Heart left ventricle (tissue), 16 donors: ENCODE measurements around the gene HSF4. TPM values are rescaled to one million over a fixed set of nuclear protein-coding genes. Genes with fewer than 3 reads are reported as not detected.

Experiments used
- ATAC-seq, 4 donors: fragments of 200-7000 bp; cut with Tn5 transposase; one replicate each; pipeline ENCODE4 v1.9.1; 2020 to 2022; ENCODE audit warnings: moderate library complexity in 4 of 4, mild to moderate bottlenecking in 3 of 4, moderate number of reproducible peaks in 1 of 4
- DNase-seq, 5 donors: peaks; one replicate each; pipeline ENCODE4 v3.0.0-alpha.2; 2020
- H3K27ac ChIP-seq, 12 donors: fragments of 200-600 bp; sonication (generic) in 4 of 12; one replicate each; pipeline versions ENCODE4 v1.5.0 to v1.8.0; 2016 to 2022; ENCODE audit warnings: mild to moderate bottlenecking in 2 of 12
- H3K27me3 ChIP-seq, 9 donors: fragments of 200-600 bp; sonication (generic) in 2 of 9; one replicate each; pipeline versions ENCODE4 v1.5.1 to v1.8.0; 2016 to 2022; ENCODE audit warnings: mild to moderate bottlenecking in 3 of 9
- H3K36me3 ChIP-seq, 9 donors: fragments of 200-600 bp; sonication (generic) in 2 of 9; one replicate each; pipeline versions ENCODE4 v1.5.0 to v1.8.0; 2018 to 2022; ENCODE audit warnings: mild to moderate bottlenecking in 2 of 9
- H3K4me1 ChIP-seq, 12 donors: fragments of 200-600 bp; sonication (generic) in 4 of 12; one replicate each; pipeline versions ENCODE4 v1.5.0 to v1.8.0; 2016 to 2022; ENCODE audit warnings: mild to moderate bottlenecking in 3 of 12
- H3K4me3 ChIP-seq, 12 donors: fragments of 200-600 bp; sonication (generic) in 4 of 12; one replicate each; pipeline versions ENCODE4 v1.5.0 to v1.8.0; 2017 to 2022; ENCODE audit warnings: mild to moderate bottlenecking in 9 of 12, moderate library complexity in 4 of 12
- H3K9me3 ChIP-seq, 12 donors: fragments of 200-600 bp; sonication (generic) in 4 of 12; one replicate each; pipeline versions ENCODE4 v1.5.0 to v1.8.0; 2016 to 2022; ENCODE audit warnings: mild to moderate bottlenecking in 1 of 12
- CTCF ChIP-seq, 12 donors: fragments of 200-600 bp; sonication (generic) in 4 of 12; IDR thresholded peaks; one replicate each; pipeline versions ENCODE4 v1.5.0 to v1.8.0; 2018 to 2022; ENCODE audit warnings: antibody characterized with exemption in 12 of 12, mild to moderate bottlenecking in 5 of 12
- POLR2A ChIP-seq, 2 donors: fragments of 450-650 bp; IDR thresholded peaks; one replicate each; pipeline ENCODE4 v1.6.1; 2017; ENCODE audit warnings: antibody characterized with exemption in 2 of 2, mild to moderate bottlenecking in 2 of 2, moderate library complexity in 2 of 2
- WGBS, 4 donors: extraction: QIAGEN DNeasy Blood & Tissue Kit in 2 of 4; methylation state at CpG; one replicate each; pipeline versions ENCODE4 v1.1.5 to v1.1.7; 2013 to 2018; 5-methylcytosine and 5-hydroxymethylcytosine counted together
- intact Hi-C, 10 donors: fragments of 100-400 bp; cut with DNase I; formaldehyde crosslinking; loops; one replicate each; pipeline versions ENCODE4 v1.11.1 to v1.14.2; 2022
- polyA plus RNA-seq, 2 donors: library from polyadenylated mRNA; stranded (reverse); fragments of 200-250 nt; gene quantifications; one replicate each; pipeline ENCODE4 v1.2.3, GENCODE V29; 2013
- total RNA-seq, 9 donors: library from RNA; depleted of rRNA in 2 of 9; stranded (reverse); fragments of >200 nt in 2 of 9; fragmentation: NEBNext Ultra II Directional in 3 of 9; extraction: Animal tissue kit (Norgen Biotek cat#: 25700) in 3 of 9; gene quantifications; one replicate each; pipeline versions ENCODE4 v1.1.0 to v1.2.4, GENCODE V29; 2016 to 2023
- donor health status: ischemic (EF 13 %, LVEDD 7.1; RV severe dilation, severe dysfunction).
- donor health status: healthy with polysubstance abuse.
- donor health status: DM: no; HTN: yes; CAD: no.
- donor health status: DM: no; HTN: no; CAD: no.
- donor health status: ischemic (EF 25% LVEDD 6.9; RV normal size, moderate dysfunction).
- donor health status: ischemic (EF 25% LVEDD 5.7; RV mildly dilated, moderate dysfunction).
- donor health status: healthy.
- donor health status: DM: yes; HTN: yes; CAD: no.
- donor health status: ischemic (EF 35%, LVEDD 5.7; RV mildly dilated, moderate dysfunction).
- donor health status: nonischemic (EF 11% LVEDD 7.7; RV severe dilation, severe dysfunction).
- donor health status: DM: yes; HTN: yes; CAD: no.
- donor health status: PGD.
- donor health status: ischemic (EF 29% LVEDD 5.4; RV normal size, mild dysfunction).
- donor health status: nonischemic (EF 23%, LVEDD 6.1; RV moderate dilation, normal function).

The HSF4 gene
- total and polyA plus RNA-seq, 11 donors = 5.9 to 62.5 (median 35.4) TPM

DNA sequence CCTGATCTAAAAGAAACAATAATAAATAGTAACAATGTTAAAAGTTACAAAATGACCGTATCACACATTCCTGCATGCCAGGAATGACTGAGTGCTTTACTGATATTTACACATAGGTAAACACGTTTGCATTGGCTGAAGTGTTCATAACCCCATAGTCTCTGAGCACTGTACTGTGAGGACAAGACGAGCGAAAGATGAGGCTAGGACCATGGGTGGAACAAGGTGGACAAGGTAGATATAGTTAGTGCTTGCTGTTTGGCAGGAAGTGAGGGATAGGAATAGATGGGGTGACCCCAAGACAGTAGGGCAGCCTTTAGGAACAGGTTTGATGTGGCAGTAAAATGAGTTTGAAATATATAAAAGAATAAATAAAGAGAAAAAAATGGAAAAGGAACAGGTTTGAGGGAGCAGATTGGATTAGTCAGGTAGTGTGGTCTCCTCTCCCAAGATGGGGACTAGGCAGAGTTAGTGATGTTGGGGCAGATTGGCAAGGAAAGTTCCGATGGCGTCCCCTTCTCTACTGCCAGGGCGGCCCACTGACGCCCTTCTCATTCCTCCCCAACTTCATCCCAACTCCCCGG, 27.0 kb downstream of the HSF4 start:
- H3K9me3 ChIP-seq = no peaks in the 10 kb centered on the region
- H3K4me3 ChIP-seq = peak overlapping the region; percentile 74 to 100 (median 94)
- peaks cover 0 to 35% (median 27%) of the 10 kb centered on the region in 9 donors for H3K36me3 ChIP-seq
- intact Hi-C loops = loop anchor here in 5 of 10 donors (5.0 kb wide), 2 partner anchors 36 to 56 kb away; partner anchors contain the start of genes TMEM208 (in 4 of the 5), FHOD1 (in 1 of the 5) and SLC9A5 (in 1 of the 5)
- no peak for TF ChIP-seq CTCF (IDR thresholded peaks at IDR 0.05)
- TF ChIP-seq POLR2A (IDR thresholded peaks at IDR 0.05) = no peak
- 25 to 28% (median 27%) methylated on average over 9 of the region's 9 CpGs for WGBS, 4 donors
- DNase-seq (no peak), ATAC-seq (no peak)
- H3K27me3 ChIP-seq = no peaks in the 10 kb centered on the region
- H3K27ac ChIP-seq = peak overlapping the region in 6 of 12 donors; percentile 80 to 93 (median 85)
- H3K4me1 ChIP-seq = peaks cover 2 to 40% (median 29%) of the 10 kb centered on the region in 12 donors

DNA sequence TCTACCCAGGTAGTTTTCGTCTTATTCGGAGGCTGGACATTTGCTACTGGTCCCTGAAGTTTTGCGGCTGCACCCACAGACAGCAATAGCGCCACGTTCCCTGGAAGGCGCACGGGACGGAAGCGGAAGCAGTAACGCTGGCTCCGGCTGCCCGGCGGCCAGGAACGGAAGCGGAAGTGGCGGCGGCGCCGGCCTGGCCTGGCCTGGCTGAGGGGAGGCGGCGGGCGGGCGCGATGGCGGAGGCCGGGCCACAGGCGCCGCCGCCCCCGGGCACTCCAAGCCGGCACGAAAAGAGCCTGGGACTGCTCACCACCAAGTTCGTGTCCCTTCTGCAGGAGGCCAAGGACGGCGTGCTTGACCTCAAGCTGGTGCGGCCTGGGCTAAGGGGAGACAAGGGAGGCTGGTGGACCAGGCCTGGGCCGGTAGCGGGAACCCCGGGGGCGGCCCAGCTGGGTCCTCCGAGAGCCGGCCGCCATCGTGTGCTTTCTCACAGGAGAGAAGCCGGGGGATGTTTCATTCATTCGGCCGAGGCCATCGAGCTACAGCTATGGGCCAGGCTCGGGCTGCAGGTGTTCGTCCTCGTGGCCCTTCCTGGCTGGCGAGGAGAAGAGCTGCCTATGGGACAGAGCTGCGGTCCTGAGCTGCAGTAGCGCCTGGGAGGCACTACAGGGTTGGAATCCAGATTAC, 27.6 kb downstream of the HSF4 start, which contains the start of gene E2F4:
TSS of gene E2F4 (plus strand) at position 161 of the 687 bp plus-strand sequence. CDS start at position 234, 73 bp downstream.
- Histone ChIP-seq H3K4me1 (peaks cover 2 to 40% (median 29%) of the 10 kb centered on the region in 12 donors), H3K36me3 (peaks cover 0 to 42% (median 34%) of the 10 kb centered on the region in 9 donors), H3K27me3 (no peaks in the 10 kb centered on the region), H3K4me3 (peak within 1 kb of the TSS; percentile 74 to 100 (median 94)), H3K27ac (peak within 1 kb of the TSS; percentile 65 to 93 (median 88)), H3K9me3 (no peaks in the 10 kb centered on the region)
- ATAC-seq (peak; percentile 88 to 96 (median 92)), DNase-seq (peak; percentile 93 to 95 (median 93))
- intact Hi-C loops = loop anchor here in 5 of 10 donors (5.0 kb wide), 2 partner anchors 35 to 55 kb away; partner anchors contain the start of genes TMEM208 (in 4 of the 5), FHOD1 (in 1 of the 5) and SLC9A5 (in 1 of the 5)
- WGBS, 4 donors = 0 to 1% (median 0%) methylated on average over 22 to 54 of the region's 54 CpGs
- TF ChIP-seq CTCF (IDR thresholded peaks at IDR 0.05) (peak in 1 of 12 donors; percentile 6), POLR2A (IDR thresholded peaks at IDR 0.05) (peak in 1 of 2 donors; percentile 88)

DNA sequence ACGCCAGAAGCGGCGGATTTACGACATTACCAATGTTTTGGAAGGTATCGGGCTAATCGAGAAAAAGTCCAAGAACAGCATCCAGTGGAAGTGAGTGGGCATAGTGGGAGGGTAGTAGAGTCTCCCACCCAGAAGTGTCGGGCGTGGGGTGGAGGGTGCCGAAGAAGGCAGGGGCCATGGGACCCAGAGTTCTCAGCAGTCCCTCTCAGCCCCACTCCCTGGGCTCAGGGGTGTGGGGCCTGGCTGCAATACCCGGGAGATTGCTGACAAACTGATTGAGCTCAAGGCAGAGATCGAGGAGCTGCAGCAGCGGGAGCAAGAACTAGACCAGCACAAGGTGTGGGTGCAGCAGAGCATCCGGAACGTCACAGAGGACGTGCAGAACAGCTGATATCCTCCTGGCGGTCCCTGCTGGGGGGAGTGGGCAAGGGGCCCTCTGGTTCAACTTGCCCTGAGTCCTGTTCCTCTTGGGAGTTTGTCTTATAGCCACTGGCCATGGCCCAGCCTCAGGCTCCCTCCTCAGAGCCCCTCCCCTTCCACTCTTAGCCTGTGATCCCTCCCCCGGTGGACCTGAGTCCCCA, 28.3 kb downstream of the HSF4 start:
- intact Hi-C loops = loop anchor here in 5 of 10 donors (5.0 kb wide), 2 partner anchors 34 to 54 kb away; partner anchors contain the start of genes TMEM208 (in 4 of the 5), FHOD1 (in 1 of the 5) and SLC9A5 (in 1 of the 5)
- DNase-seq = no peak
- TF ChIP-seq CTCF (IDR thresholded peaks at IDR 0.05) (no peak), POLR2A (IDR thresholded peaks at IDR 0.05) (no peak)

More for the DNA sequence above, 28.3 kb downstream of the HSF4 start:
- H3K27me3 ChIP-seq = no peaks in the 10 kb centered on the region
- H3K4me1 ChIP-seq = peaks cover 2 to 43% (median 30%) of the 10 kb centered on the region in 12 donors
- H3K4me3 ChIP-seq = peak overlapping the region; percentile 74 to 100 (median 94)
- H3K27ac ChIP-seq = peak overlapping the region in 11 of 12 donors; percentile 80 to 93 (median 88)
- peaks cover 0 to 49% (median 41%) of the 10 kb centered on the region in 9 donors for H3K36me3 ChIP-seq
- no peaks in the 10 kb centered on the region for H3K9me3 ChIP-seq
- WGBS, 4 donors = 23 to 30% (median 28%) methylated on average over 15 to 17 of the region's 17 CpGs
- no peak for ATAC-seq
